Endothelial cell of umbilical vein (primary cell): ENCODE data around the gene SMS. TPM values are rescaled to one million over a fixed set of nuclear protein-coding genes. Genes with fewer than 3 reads are reported as not detected.

ENCODE experiments used
- BruUV-seq: library from RNA; stranded (reverse); fragments of 400-500 nt; replicated peaks from 2 replicates; lab custom pipeline; 2021; lab: Mats Ljungman, UMichigan
- CTCF ChIA-PET: fragments of 300-600, 350-600 bp; sonication (Branson Sonifier 250); formaldehyde crosslinking; loops from one replicate; lab custom pipeline; 2021; ENCODE audit warnings: antibody characterized with exemption, inconsistent platforms; lab: Charles Lee
- POLR2A ChIA-PET: fragments of 300-600, 350-600 bp; sonication (Branson Sonifier 250); formaldehyde crosslinking; loops from one replicate; lab custom pipeline; 2021; ENCODE audit warnings: antibody characterized with exemption, inconsistent platforms; lab: Charles Lee
- DNase-seq: peaks from one replicate; pipeline ENCODE4 v3.0.0-alpha.2; 2011; ENCODE audit warnings: low read depth, low spot score
- FAIRE-seq: peaks from 2 replicates; lab custom pipeline; 2011; peaks lifted over from hg19 to GRCh38; lab: Jason Lieb, UNC
- H2AFZ ChIP-seq: 2 replicates; pipeline ENCODE4 v1.6.0; 2012; ENCODE audit warnings: low read depth, low read length, control low read depth, inconsistent platforms
- H3K27ac ChIP-seq: 2 replicates; pipeline ENCODE4 v1.5.1; 2011; ENCODE audit warnings: low read depth, mild to moderate bottlenecking, control low read depth, low read length, moderate library complexity; ENCODE audit not compliant: insufficient read depth
- H3K27me3 ChIP-seq, 2 experiments: 2 replicates each; pipeline versions ENCODE4 v1.6.0 to v1.6.1; 2011; ENCODE audit warnings: low read length in 2 of 2, mixed read lengths in 1 of 2; ENCODE audit not compliant: control insufficient read depth in 2 of 2, insufficient read depth in 2 of 2
- H3K36me3 ChIP-seq, 2 experiments: 2 replicates in 1 of 2; 3 replicates in 1 of 2; pipeline ENCODE4 v1.5.1; 2011; ENCODE audit warnings: low read length in 2 of 2, mild to moderate bottlenecking in 1 of 2, moderate library complexity in 1 of 2; ENCODE audit not compliant: control insufficient read depth in 2 of 2, insufficient read depth in 2 of 2; ENCODE audit errors: extremely low read depth in 1 of 2
- H3K4me1 ChIP-seq: 3 replicates; pipeline ENCODE4 v1.5.1; 2011; ENCODE audit warnings: mild to moderate bottlenecking, low read length; ENCODE audit not compliant: control insufficient read depth, insufficient read depth; ENCODE audit errors: extremely low read depth
- H3K4me2 ChIP-seq: 2 replicates; pipeline ENCODE4 v1.6.1; 2011; ENCODE audit warnings: low read length, control low read depth, mixed read lengths; ENCODE audit not compliant: insufficient read depth
- H3K4me3 ChIP-seq, 3 experiments: fragments of 200-600 bp in 1 of 3; sonication (generic), shearing (Covaris generic) in 1 of 3; replicated peaks in 1 of 3; 2 replicates each; pipeline ENCODE4 v1.5.1; 2011 to 2016; ENCODE audit warnings: control low read depth in 3 of 3, low read length in 3 of 3, mild to moderate bottlenecking in 2 of 3, inconsistent platforms in 1 of 3, low read depth in 1 of 3, moderate library complexity in 1 of 3; ENCODE audit not compliant: insufficient read depth in 1 of 3
- H3K79me2 ChIP-seq: 2 replicates; pipeline ENCODE4 v1.6.0; 2012; ENCODE audit warnings: low read length, inconsistent platforms; ENCODE audit not compliant: control insufficient read depth, insufficient read depth
- H3K9ac ChIP-seq: replicated peaks from 2 replicates; pipeline ENCODE3; 2011; ENCODE audit warnings: low read length, control low read depth; ENCODE audit not compliant: insufficient read depth; ENCODE audit errors: extremely low read depth
- H3K9me1 ChIP-seq: replicated peaks from 3 replicates; pipeline ENCODE4 v1.6.0; 2011; ENCODE audit warnings: mild to moderate bottlenecking, low read length; ENCODE audit not compliant: control insufficient read depth, insufficient read depth; ENCODE audit errors: extremely low read depth
- H3K9me3 ChIP-seq: replicated peaks from 2 replicates; pipeline ENCODE4 v1.5.1; 2012; ENCODE audit warnings: low read length, inconsistent platforms; ENCODE audit not compliant: control insufficient read depth, insufficient read depth
- H4K20me1 ChIP-seq: replicated peaks from 2 replicates; pipeline ENCODE3; 2011; ENCODE audit warnings: mild to moderate bottlenecking, low read length; ENCODE audit not compliant: control insufficient read depth, insufficient read depth; ENCODE audit errors: extremely low read depth
- FOS ChIP-seq: IDR thresholded peaks from 2 replicates; pipeline ENCODE4 v1.6.1; 2011; ENCODE audit warnings: mild to moderate bottlenecking, low read length, moderate library complexity, borderline replicate concordance; ENCODE audit not compliant: insufficient read depth
- JUN ChIP-seq: IDR thresholded peaks from 2 replicates; pipeline ENCODE4 v1.6.1; 2011; ENCODE audit warnings: borderline replicate concordance, low read depth; ENCODE audit not compliant: insufficient read length, insufficient read depth
- POLR2AphosphoS5 ChIP-seq: IDR thresholded peaks from 2 replicates; pipeline ENCODE4 v1.6.1; 2012; ENCODE audit warnings: low read depth, mild to moderate bottlenecking, control low read depth, low read length, moderate library complexity; ENCODE audit not compliant: insufficient read depth
- dilution Hi-C: fragments of 300-500 bp; cut with MboI; formaldehyde crosslinking; loops from one replicate; pipeline ENCODE4 v1.15.0; 2019; ENCODE audit warnings: low sequenced_read_pairs; ENCODE audit not compliant: extremely low pct_ligation_motif_present
- intact Hi-C: fragments of 100-400 bp; cut with micrococcal nuclease; formaldehyde crosslinking; loops from one replicate; pipeline ENCODE4 v1.10.0; 2022
- polyA plus RNA-seq, 4 experiments: library from polyadenylated mRNA; depleted of rRNA in 3 of 4; stranded (reverse) in 3 of 4; unstranded in 1 of 4; fragments of >200 nt; gene quantifications; 2 replicates each; pipeline versions ENCODE4 v1.2.1 to v1.2.3, GENCODE V29; 2011 to 2012; ENCODE audit warnings: missing spikeins in 1 of 4
- total RNA-seq: library from RNA; stranded (reverse); gene quantifications from 2 replicates; pipeline ENCODE4 v1.2.3, GENCODE V29; 2021
- TF ChIP-seq, protein P1 (sequence below), 2 donors: IDR thresholded peaks; 1 replicate in 1 of 2; 2 replicates in 1 of 2; pipeline ENCODE4 v1.5.1; 2011; ENCODE audit warnings: low read length in 2 of 2, mild to moderate bottlenecking in 2 of 2, moderate library complexity in 2 of 2, control low read depth in 1 of 2, inconsistent platforms in 1 of 2, low read depth in 1 of 2; ENCODE audit not compliant: insufficient read depth in 1 of 2; ENCODE audit errors: extremely low read depth in 1 of 2
- TF ChIP-seq, protein P2 (sequence below): IDR thresholded peaks from 2 replicates; pipeline ENCODE4 v1.6.1; 2011; ENCODE audit not compliant: insufficient read depth, insufficient read length

SMS gene
- total and polyA plus RNA-seq, 2 donors (not counting 3 experiments of a cell fraction or from before 2014, with no cell fraction given), result 57.1 to 173 TPM

DNA sequence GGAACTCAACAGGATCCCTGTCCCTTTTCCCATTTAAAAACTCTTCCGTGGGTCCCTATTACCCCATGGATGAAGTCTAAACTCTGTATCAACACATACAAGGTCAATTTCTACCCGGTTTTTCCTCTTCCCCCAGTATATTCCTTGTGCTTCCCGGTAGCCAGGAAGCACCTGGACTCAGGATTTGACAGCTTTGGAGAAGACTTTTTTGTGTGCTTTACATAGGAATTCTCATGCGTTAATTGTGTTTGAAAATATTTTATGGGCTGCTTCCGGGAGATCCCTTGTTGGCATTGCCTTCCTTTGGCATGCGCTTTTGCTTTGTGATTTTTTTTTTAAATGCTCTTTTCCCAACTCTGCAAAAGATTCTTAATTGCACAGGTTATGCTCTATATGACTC lies 7.2 kb downstream of the SMS start:
- Histone ChIP-seq H4K20me1 (no peaks in the 10 kb centered on the region), H3K4me2 (peak overlapping the region; percentile 87), H3K27ac (peak overlapping the region; percentile 97), H3K36me3 (peaks cover 0 to 3% of the 10 kb centered on the region in 2 experiments), H2AFZ (no peak overlapping the region), H3K9ac (peak overlapping the region; percentile 72), H3K4me3 (peak overlapping the region in 1 of 3 experiments; percentile 32), H3K9me3 (no peaks in the 10 kb centered on the region), H3K79me2 (peaks cover 100% of the 10 kb centered on the region), H3K27me3 (no peaks in the 10 kb centered on the region), H3K9me1 (no peaks in the 10 kb centered on the region), H3K4me1 (peaks cover 51% of the 10 kb centered on the region)
- DNase-seq (peak; percentile 76), FAIRE-seq (no peak)
- TF ChIP-seq JUN (peak; percentile 7), POLR2AphosphoS5 (no peak), FOS (no peak)
- TF ChIP-seq, protein P1, sequence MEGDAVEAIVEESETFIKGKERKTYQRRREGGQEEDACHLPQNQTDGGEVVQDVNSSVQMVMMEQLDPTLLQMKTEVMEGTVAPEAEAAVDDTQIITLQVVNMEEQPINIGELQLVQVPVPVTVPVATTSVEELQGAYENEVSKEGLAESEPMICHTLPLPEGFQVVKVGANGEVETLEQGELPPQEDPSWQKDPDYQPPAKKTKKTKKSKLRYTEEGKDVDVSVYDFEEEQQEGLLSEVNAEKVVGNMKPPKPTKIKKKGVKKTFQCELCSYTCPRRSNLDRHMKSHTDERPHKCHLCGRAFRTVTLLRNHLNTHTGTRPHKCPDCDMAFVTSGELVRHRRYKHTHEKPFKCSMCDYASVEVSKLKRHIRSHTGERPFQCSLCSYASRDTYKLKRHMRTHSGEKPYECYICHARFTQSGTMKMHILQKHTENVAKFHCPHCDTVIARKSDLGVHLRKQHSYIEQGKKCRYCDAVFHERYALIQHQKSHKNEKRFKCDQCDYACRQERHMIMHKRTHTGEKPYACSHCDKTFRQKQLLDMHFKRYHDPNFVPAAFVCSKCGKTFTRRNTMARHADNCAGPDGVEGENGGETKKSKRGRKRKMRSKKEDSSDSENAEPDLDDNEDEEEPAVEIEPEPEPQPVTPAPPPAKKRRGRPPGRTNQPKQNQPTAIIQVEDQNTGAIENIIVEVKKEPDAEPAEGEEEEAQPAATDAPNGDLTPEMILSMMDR (IDR thresholded peaks at IDR 0.05; ENCODE audit: extremely low read depth in 1 of 2, insufficient read depth in 1 of 2, low read depth in 1 of 2, low read length in 2 of 2), result no peak
- TF ChIP-seq, protein P2, sequence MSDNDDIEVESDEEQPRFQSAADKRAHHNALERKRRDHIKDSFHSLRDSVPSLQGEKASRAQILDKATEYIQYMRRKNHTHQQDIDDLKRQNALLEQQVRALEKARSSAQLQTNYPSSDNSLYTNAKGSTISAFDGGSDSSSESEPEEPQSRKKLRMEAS, result no peak
- CTCF ChIA-PET, result no interaction called here
- dilution Hi-C loops, result no loop called here
- no TSS peak for BruUV-seq
- intact Hi-C loops, result loop anchor here (2.0 kb wide), 1 partner anchor 109 kb away; the partner anchor contains the start of gene MBTPS2
- POLR2A ChIA-PET, result no interaction called here
